PFSK-1 (cell line): ENCODE measurements around the gene NECAB2.

Experiments
- TAF1 ChIP-seq: IDR thresholded peaks from 2 replicates; pipeline ENCODE4 v1.6.1; 2012; ENCODE audit warnings: low read length, control low read depth, borderline replicate concordance; ENCODE audit not compliant: insufficient read depth
- TF ChIP-seq, protein P1 (sequence below), 2 experiments: IDR thresholded peaks; 2 replicates each; pipeline versions ENCODE4 v1.6.1 to v1.8.0; 2011 to 2012; ENCODE audit warnings: low read depth in 2 of 2, low read length in 2 of 2, control low read depth in 1 of 2, inconsistent platforms in 1 of 2, mild to moderate bottlenecking in 1 of 2, moderate library complexity in 1 of 2; ENCODE audit not compliant: insufficient read depth in 1 of 2

DNA sequence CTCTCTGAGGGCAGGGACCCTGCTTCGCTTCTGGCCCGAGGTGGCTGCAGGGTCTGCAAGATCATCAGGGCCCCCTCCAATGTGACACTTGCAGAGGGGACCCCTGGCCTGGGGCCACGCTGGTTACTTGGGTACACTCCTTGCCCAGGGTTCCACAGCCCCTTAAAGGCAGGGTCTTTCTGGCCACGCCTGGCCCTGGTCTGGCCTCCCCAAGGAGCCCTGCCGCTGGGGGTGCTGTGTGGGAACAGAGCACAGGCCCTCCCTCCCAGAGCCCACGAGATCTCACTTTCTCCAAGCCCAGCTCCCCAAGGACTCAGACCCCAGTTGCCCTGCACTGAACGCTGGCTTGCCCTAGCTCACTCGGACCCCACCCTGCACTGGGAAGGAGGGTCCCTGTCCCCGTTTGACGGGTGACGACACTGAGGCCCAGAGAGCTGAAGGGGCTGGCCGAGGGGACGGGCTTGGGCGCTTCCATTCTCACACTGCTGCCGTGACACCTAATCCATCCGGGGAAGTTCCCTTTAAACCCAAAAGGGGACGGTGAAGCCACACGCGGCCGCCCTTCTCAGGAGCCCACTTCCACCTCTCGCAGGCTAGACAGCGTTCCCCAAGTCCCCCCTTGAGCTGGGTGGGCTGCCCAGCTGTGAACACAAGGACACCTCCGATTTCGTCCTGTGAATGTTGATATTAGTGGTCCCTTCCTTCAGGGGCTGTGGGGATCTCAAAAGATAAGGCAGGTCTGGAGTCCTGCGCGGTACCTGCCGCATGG lies 41.9 kb upstream of the NECAB2 start:
- TF ChIP-seq, protein P1, sequence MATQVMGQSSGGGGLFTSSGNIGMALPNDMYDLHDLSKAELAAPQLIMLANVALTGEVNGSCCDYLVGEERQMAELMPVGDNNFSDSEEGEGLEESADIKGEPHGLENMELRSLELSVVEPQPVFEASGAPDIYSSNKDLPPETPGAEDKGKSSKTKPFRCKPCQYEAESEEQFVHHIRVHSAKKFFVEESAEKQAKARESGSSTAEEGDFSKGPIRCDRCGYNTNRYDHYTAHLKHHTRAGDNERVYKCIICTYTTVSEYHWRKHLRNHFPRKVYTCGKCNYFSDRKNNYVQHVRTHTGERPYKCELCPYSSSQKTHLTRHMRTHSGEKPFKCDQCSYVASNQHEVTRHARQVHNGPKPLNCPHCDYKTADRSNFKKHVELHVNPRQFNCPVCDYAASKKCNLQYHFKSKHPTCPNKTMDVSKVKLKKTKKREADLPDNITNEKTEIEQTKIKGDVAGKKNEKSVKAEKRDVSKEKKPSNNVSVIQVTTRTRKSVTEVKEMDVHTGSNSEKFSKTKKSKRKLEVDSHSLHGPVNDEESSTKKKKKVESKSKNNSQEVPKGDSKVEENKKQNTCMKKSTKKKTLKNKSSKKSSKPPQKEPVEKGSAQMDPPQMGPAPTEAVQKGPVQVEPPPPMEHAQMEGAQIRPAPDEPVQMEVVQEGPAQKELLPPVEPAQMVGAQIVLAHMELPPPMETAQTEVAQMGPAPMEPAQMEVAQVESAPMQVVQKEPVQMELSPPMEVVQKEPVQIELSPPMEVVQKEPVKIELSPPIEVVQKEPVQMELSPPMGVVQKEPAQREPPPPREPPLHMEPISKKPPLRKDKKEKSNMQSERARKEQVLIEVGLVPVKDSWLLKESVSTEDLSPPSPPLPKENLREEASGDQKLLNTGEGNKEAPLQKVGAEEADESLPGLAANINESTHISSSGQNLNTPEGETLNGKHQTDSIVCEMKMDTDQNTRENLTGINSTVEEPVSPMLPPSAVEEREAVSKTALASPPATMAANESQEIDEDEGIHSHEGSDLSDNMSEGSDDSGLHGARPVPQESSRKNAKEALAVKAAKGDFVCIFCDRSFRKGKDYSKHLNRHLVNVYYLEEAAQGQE (IDR thresholded peaks at IDR 0.05; ENCODE audit: insufficient read depth in 1 of 2, low read depth in 2 of 2, low read length in 2 of 2): no peak
- TF ChIP-seq TAF1: no peak
